HuH-7 (cell line): ENCODE data around the gene ST3GAL4.
"Not testable (repeated sequence)": the region's sequence is repeated elsewhere in the genome, so short reads cannot be mapped to it uniquely, and the experiment has no call there.

Source experiments
- DNase-seq: peaks from one replicate; pipeline ENCODE4 v3.0.0; 2011; ENCODE audit warnings: low spot score

The ST3GAL4 gene

GRCh38 chr11:126390272-126390867 lies 34.9 kb downstream of the ST3GAL4 start:
- no peak for DNase-seq

GRCh38 chr11:126391286-126391954 lies 35.9 kb downstream of the ST3GAL4 start:
- no peak for DNase-seq

- DNase-seq: no peak
Observed at GRCh38 chr11:126391970-126392632, 36.6 kb downstream of the ST3GAL4 start.

- DNase-seq: no peak
Observed at GRCh38 chr11:126392633-126393013, 37.1 kb downstream of the ST3GAL4 start.

- no peak for DNase-seq
Observed at GRCh38 chr11:126393143-126393542, 37.7 kb downstream of the ST3GAL4 start.

- DNase-seq: no peak
Observed at GRCh38 chr11:126394036-126394435, 38.5 kb downstream of the ST3GAL4 start.

- DNase-seq: not testable (repeated sequence)
Observed at GRCh38 chr11:126394634-126395072, 39.2 kb downstream of the ST3GAL4 start.

GRCh38 chr11:126395784-126396183 lies 40.3 kb downstream of the ST3GAL4 start:
- DNase-seq: not testable (repeated sequence)

GRCh38 chr11:126396266-126396665 lies 40.8 kb downstream of the ST3GAL4 start:
- DNase-seq: not testable (repeated sequence)

GRCh38 chr11:126396965-126397364 lies 41.5 kb downstream of the ST3GAL4 start:
- DNase-seq: no peak

- no peak for DNase-seq
Observed at GRCh38 chr11:126398296-126398695, 42.8 kb downstream of the ST3GAL4 start.

- DNase-seq: no peak
Observed at GRCh38 chr11:126398721-126399120, 43.2 kb downstream of the ST3GAL4 start.

- DNase-seq: no peak
Observed at GRCh38 chr11:126400019-126400418, 44.5 kb downstream of the ST3GAL4 start.

- DNase-seq: no peak
Observed at GRCh38 chr11:126400479-126400878, 45.0 kb downstream of the ST3GAL4 start.

- DNase-seq: no peak
Observed at GRCh38 chr11:126403022-126403581, 47.6 kb downstream of the ST3GAL4 start.

- no peak for DNase-seq
Observed at GRCh38 chr11:126403658-126404057, 48.2 kb downstream of the ST3GAL4 start.

- DNase-seq: no peak
Observed at GRCh38 chr11:126404367-126404766, 48.9 kb downstream of the ST3GAL4 start.

GRCh38 chr11:126405374-126405773 lies 49.9 kb downstream of the ST3GAL4 start:
- DNase-seq: no peak

- no peak for DNase-seq
Observed at GRCh38 chr11:126405906-126406305, 50.4 kb downstream of the ST3GAL4 start.

- no peak for DNase-seq
Observed at GRCh38 chr11:126406368-126406767, 50.9 kb downstream of the ST3GAL4 start.

- no peak for DNase-seq
Observed at GRCh38 chr11:126407101-126407521, 51.6 kb downstream of the ST3GAL4 start.

- DNase-seq: no peak
Observed at GRCh38 chr11:126407682-126408288, 52.3 kb downstream of the ST3GAL4 start.

- DNase-seq: no peak
Observed at GRCh38 chr11:126408496-126408895, 53.0 kb downstream of the ST3GAL4 start.
